GM20431 (cell line): ENCODE results near the gene ATP2C1.

ENCODE experiments used
- in situ Hi-C: fragments of 300-500 bp; cut with MseI, MboI; formaldehyde crosslinking; loops from one replicate; pipeline ENCODE4 v1.15.0; 2020; ENCODE audit warnings: low sequenced_read_pairs; ENCODE audit not compliant: unreplicated experiment

Gene ATP2C1

DNA sequence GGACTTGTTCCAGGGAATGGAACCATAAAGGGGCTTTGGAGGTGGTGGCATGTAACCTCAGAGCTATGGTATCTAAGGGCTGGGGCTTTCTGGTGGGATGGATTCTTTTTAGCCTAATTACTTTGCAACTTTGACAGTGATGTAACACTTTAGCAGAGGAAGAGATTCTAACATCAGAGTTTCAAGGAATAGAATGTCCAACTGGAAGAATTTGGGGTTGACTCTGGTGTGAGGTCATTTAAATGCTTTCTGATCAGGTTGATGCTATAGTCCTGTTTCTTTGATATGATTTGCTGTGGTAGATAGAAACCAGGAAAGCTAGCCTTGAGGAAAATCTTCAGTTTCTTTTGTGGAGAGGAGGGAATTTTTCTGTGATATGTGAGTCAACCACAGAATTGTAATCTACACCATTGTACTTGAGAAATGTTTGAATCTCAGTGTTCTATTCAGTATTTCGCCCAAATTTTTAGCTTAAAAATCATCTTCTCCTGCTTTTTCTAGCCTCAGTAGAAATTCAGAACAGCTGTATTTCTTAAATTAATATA lies 40.0 kb downstream of the ATP2C1 start:
- in situ Hi-C loops = no loop called here

- in situ Hi-C loops = no loop called here
These were observed 40.7 kb downstream of the ATP2C1 start for GRCh38 chr3:130934442-130935089.

DNA sequence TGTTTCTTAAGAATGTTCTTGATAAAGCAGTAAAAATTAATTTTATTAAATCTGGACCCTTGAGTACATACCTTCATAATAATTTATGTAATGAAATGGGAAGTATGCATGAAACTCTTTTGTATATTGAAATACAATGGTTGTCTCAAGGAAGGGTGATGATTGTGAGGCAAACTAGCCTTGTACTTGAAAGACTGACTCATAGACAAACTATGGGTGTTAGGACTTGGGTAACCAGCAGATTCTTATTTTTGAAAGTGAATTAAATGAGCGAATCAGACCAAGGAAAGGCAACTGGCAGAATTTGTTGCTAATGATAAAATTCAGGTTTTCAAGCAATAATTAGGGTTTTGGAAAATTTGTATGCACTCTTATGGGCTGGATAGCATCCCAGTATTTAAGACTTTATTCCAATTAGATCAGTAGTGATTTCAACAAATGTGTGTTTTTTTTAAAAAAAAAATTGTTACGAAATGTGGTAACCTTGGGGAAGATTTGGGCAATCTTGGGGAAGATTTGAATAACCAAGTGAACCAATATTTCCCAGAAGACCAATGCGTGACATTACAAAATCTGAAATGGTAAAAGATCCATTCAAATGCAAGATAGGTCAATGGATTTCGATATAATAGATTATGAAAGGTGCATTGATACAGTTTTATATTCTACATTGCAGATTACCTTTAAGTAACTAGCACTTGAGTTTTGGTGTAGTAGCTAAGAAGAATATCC lies 42.0 kb downstream of the ATP2C1 start:
- in situ Hi-C loops = no loop called here

DNA sequence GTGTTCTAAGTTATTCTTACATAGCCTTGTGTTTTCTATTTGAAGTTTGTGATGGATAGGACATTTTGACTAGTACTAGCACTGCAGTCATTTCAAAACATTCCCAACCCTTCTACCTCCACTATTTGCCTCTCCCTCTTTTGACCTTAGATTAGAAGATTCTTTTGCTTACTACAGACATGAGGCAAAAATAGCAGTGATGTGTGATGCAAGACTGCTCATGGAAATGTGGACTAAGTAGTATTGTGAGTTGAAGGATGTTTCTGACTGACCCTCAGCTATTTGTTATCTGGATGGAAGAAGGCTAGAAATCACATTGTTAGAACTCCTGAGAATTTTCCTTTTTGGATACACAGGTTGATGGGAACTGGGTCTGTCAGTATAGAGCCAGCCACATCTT lies 45.9 kb downstream of the ATP2C1 start:
- in situ Hi-C loops = no loop called here

DNA sequence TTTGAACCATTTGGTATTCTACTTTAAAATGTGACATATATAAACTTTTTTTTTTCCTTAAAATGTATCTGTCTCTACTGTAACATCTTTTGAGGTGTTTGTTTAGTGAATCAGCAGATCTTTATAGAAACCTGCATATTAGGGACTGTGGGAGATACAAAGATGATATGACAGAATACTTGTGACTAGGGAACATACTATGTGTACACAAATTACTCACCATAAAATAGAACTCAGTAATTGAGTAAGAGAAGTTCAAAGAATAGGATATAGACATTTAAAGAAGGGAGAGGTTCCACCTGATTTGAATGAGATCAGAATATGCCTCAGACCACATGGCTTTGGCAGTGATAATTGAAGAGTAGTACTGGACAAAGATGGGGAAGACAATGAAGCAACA lies 47.9 kb downstream of the ATP2C1 start:
- in situ Hi-C loops = no loop called here

DNA sequence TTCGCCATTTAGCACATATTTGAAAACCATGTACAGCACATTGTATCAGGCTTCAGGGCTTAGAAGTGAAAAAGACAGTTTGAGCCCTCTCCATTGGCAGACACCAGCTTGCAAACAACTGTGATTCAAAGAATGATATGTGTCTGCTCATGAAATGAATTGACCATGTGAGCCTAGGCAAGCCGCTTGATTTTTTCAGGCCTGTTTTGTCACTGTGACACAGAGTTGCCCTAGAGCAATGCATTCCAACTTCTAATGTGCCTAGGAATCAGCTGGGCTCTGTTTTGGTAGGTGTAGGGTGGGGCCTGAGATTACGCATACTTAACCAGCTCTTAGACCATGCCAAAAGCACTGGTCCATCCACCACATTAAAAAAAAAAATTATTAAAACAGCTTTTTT lies 53.0 kb downstream of the ATP2C1 start:
- in situ Hi-C loops = no loop called here

DNA sequence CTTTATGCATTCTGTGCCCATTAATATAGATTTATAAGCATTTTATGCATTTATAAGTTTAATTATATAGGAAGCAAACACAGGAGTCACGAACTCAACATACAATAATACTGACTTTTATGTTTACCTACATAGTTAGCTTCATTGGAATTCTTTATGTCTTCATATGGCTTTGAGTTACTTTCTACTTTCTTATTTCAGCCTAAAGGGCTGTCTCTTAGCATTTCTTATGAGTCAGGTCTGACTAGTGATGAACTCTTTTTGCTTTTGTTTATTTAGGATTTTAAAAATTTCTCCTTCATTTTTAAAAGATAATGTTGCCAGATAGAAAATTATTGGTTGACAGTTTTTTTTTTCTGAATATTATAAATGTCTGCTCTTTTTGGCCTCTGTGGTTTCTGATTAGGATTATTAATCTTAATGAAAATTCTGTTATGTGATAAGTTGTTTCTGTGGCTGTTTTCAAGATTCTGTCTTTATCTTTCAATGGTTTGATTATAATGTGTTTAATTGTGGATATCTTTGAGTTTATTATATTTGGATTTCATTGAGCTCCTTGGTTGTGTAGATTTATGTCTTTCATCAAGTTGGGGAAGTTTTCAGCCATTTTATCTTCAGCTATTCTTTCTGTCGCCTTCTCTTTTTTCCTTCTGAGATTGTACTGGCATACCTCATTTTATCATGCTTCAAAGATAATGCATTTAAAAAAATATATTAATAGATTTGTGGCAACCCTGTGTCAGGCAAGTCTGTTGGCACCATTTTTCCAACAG lies 54.3 kb downstream of the ATP2C1 start:
- in situ Hi-C loops = no loop called here

- in situ Hi-C loops = no loop called here
These were observed 55.0 kb downstream of the ATP2C1 start for GRCh38 chr3:130948929-130949328.

- in situ Hi-C loops = no loop called here
These were observed 56.2 kb downstream of the ATP2C1 start for GRCh38 chr3:130950124-130950523.

GRCh38 chr3:130950641-130951040 lies 56.8 kb downstream of the ATP2C1 start:
- in situ Hi-C loops = no loop called here

DNA sequence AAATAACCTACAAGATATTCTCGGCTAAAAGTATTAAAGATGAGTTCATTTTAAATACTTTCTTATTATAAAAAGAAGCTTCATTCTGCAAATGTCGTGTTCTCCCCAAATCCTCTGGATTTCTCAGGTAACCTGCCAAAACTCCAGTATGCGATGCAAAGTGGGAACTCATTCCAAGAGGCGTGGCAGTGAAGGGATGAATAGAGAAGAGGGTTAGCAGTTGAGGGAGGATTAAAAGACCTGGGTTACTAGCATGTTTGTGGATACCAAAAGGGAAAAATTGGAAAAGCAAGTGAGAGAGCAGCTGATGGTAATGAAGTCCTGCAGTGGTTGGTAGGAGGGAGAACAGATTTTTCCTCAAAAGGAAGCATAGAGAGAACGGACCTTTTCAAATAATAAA lies 61.6 kb downstream of the ATP2C1 start:
- in situ Hi-C loops = no loop called here

- in situ Hi-C loops = no loop called here
These were observed 62.4 kb downstream of the ATP2C1 start for GRCh38 chr3:130956281-130956680.

DNA sequence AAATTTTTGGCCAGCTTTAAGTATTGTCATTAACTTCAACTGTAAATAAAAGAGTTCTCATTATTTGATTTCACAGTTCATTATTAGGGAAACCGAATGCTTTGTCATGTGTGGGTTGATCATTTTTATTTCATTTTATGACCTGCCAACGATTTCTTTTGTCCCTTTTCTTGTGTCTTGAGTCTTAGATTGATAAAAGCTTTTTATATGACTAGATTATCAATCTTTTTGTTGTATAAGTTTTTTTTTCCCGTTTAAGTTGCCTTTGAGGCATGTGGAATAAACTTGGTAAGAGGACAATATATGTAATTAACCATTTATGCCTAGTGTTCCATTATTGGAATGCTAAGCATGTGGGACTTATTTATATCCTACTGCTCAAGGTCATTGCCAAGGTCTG lies 62.8 kb downstream of the ATP2C1 start:
- in situ Hi-C loops = no loop called here

GRCh38 chr3:130960139-130960795 lies 66.4 kb downstream of the ATP2C1 start:
- in situ Hi-C loops = no loop called here

GRCh38 chr3:130961458-130961857 lies 67.6 kb downstream of the ATP2C1 start:
- in situ Hi-C loops = no loop called here

DNA sequence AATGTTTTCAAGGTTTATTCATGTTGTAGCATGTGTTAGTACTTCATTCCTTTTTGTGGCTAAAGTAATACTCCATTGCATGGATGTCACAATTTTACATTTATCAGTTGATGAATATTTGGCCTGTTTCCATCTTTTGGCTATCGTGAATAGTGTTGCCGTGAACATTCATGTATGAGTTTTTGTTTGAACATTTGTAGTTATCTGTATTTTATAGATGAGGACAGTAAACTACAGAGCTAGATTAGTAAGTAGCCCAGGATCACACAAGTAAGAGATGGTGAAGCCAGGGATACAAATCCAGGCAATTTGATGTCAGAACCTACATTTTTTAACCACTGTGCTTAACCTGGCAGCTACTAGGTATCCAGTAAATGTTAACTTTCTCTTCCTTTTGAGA lies 69.6 kb downstream of the ATP2C1 start:
- in situ Hi-C loops = no loop called here

GRCh38 chr3:130963878-130964277 lies 70.0 kb downstream of the ATP2C1 start:
- in situ Hi-C loops = no loop called here

GRCh38 chr3:130967281-130967680 lies 73.4 kb downstream of the ATP2C1 start:
- in situ Hi-C loops = no loop called here

DNA sequence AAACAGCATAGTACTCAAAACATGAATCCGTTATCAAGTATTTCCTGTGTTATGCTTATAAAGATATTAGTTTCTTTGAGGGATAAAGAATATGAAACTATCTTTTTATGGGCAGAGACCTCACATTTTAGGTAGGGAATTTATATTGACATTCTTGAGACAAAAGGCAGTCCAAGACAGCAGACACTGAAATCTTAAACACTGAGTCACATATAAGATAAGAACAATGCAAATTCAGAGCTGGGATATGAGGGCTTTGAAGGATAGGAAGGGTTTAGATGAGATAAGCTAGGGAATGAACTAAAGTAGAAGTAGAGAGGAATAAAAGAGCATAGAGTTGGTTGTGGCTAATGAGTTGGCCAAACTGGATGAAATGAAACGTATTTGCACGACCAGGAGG lies 74.3 kb downstream of the ATP2C1 start:
- in situ Hi-C loops = no loop called here

DNA sequence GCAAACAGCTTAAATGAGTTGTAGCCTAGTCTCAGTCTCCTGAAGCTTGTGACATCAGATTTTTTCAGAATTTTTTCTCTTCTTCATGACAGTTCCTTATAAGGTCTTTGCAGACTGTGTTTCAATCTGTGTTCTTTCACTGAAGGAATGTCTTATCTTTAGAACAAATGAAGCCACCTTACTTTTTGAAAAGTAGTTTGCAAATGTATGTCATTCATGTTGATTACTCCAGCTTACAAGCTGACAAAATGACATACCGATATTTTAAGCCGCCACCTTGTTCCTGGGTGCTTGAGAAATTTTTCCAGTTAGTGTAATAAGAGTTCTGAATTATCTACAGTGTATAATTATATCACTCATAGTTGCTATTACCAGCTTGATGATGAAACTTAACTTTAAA lies 75.7 kb downstream of the ATP2C1 start:
- in situ Hi-C loops = no loop called here
